DND-41 (cell line): ENCODE results near the gene TMEM250.
"Not testable (repeated sequence)": the region's sequence is repeated elsewhere in the genome, so short reads cannot be mapped to it uniquely, and the experiment has no call there.

Experiments
- EZH2 ChIP-seq: IDR thresholded peaks from 3 replicates; pipeline ENCODE4 v1.6.1; 2012; ENCODE audit warnings: borderline replicate concordance, low read depth, mild to moderate bottlenecking, moderate library complexity, low read length, inconsistent platforms; ENCODE audit not compliant: severe bottlenecking
- TF ChIP-seq, protein P1 (sequence below): IDR thresholded peaks from 2 replicates; pipeline ENCODE4 v1.5.1; 2012; ENCODE audit warnings: borderline replicate concordance, low read length, moderate library complexity, mild to moderate bottlenecking; ENCODE audit not compliant: poor library complexity, severe bottlenecking; ENCODE audit errors: extremely low read depth

DNA sequence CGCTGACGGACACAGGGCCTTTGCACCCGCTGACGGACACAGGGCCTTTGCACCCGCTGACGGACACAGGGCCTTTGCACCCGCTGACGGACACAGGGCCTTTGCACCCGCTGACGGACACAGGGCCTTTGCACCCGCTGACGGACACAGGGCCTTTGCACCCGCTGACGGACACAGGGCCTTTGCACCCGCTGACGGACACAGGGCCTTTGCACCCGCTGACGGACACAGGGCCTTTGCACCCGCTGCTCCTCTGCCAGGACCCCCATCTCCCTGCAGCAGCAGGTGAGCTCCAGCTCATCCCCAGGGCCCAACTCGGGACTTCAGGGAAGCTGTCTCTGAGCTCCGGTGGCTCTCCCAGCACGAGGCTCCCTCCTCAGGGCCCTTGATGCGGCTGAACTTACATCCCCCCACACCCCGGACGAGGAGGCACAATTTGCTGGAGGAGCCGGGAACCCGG is 17.0 kb downstream of the TMEM250 start:
- TF ChIP-seq, protein P1, sequence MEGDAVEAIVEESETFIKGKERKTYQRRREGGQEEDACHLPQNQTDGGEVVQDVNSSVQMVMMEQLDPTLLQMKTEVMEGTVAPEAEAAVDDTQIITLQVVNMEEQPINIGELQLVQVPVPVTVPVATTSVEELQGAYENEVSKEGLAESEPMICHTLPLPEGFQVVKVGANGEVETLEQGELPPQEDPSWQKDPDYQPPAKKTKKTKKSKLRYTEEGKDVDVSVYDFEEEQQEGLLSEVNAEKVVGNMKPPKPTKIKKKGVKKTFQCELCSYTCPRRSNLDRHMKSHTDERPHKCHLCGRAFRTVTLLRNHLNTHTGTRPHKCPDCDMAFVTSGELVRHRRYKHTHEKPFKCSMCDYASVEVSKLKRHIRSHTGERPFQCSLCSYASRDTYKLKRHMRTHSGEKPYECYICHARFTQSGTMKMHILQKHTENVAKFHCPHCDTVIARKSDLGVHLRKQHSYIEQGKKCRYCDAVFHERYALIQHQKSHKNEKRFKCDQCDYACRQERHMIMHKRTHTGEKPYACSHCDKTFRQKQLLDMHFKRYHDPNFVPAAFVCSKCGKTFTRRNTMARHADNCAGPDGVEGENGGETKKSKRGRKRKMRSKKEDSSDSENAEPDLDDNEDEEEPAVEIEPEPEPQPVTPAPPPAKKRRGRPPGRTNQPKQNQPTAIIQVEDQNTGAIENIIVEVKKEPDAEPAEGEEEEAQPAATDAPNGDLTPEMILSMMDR = not testable (repeated sequence)
- not testable (repeated sequence) for TF ChIP-seq EZH2
